Panc1 (cell line): ENCODE results near the gene KRTAP5-11.

Experiments
- CTCF ChIP-seq: fragments of 450-650 bp; IDR thresholded peaks from 2 replicates; pipeline ENCODE4 v1.5.1; 2017; ENCODE audit warnings: mild to moderate bottlenecking
- POLR2AphosphoS5 ChIP-seq: IDR thresholded peaks from 2 replicates; pipeline ENCODE4 v1.6.1; 2012; ENCODE audit warnings: mild to moderate bottlenecking, low read depth, low read length, moderate library complexity
- REST ChIP-seq, 2 experiments: IDR thresholded peaks; 2 replicates each; pipeline ENCODE4 v1.6.1; 2011 to 2012; ENCODE audit warnings: low read depth in 2 of 2, control low read depth in 1 of 2, low read length in 1 of 2, mild to moderate bottlenecking in 1 of 2, moderate library complexity in 1 of 2; ENCODE audit not compliant: insufficient read depth in 1 of 2

GRCh38 chr11:71582309-71582895, at the start of gene KRTAP5-11:
- TF ChIP-seq CTCF (no peak), POLR2AphosphoS5 (no peak), REST (IDR thresholded peaks at IDR 0.05; ENCODE audit: insufficient read depth in 1 of 2, low read depth in 2 of 2, low read length in 1 of 2) (no peak)
